Sigmoid colon (tissue), 7 donors: ENCODE results near the gene GLOD5. TPM values are rescaled to one million over a fixed set of nuclear protein-coding genes. Genes with fewer than 3 reads are reported as not detected.

Experiments
- DNase-seq: peaks from one replicate; pipeline ENCODE4 v3.0.0-alpha.2; 2019
- H3K27ac ChIP-seq, 4 donors: fragments of 200-600 bp; sonication (generic); one replicate each; pipeline ENCODE4 v1.5.1; 2016 to 2019; ENCODE audit warnings: mild to moderate bottlenecking in 1 of 4
- H3K27me3 ChIP-seq, 3 donors: fragments of 200-600 bp; sonication (generic); one replicate each; pipeline ENCODE4 v1.5.1; 2019; ENCODE audit warnings: mild to moderate bottlenecking in 1 of 3
- H3K36me3 ChIP-seq, 4 donors: fragments of 200-600 bp; sonication (generic); one replicate each; pipeline ENCODE4 v1.5.1; 2016 to 2019
- H3K4me1 ChIP-seq, 4 donors: fragments of 200-600 bp; sonication (generic); one replicate each; pipeline ENCODE4 v1.5.1; 2017 to 2019
- H3K4me3 ChIP-seq, 4 donors: fragments of 200-600 bp; sonication (generic); one replicate each; pipeline ENCODE4 v1.5.1; 2017 to 2019; ENCODE audit warnings: mild to moderate bottlenecking in 2 of 4, moderate library complexity in 1 of 4
- H3K9me3 ChIP-seq, 4 donors: fragments of 200-600 bp in 3 of 4; sonication (generic) in 3 of 4; one replicate each; pipeline versions ENCODE4 v1.5.1 to v1.6.1; 2013 to 2019
- EP300 ChIP-seq, 4 donors: sonication (generic); formaldehyde crosslinking; IDR thresholded peaks; one replicate each; pipeline ENCODE4 v1.6.1; 2017; ENCODE audit warnings: antibody characterized with exemption in 4 of 4
- POLR2A ChIP-seq, 2 donors: fragments of 450-650 bp; IDR thresholded peaks; one replicate each; pipeline ENCODE4 v1.6.1; 2016; ENCODE audit warnings: antibody characterized with exemption in 2 of 2, mild to moderate bottlenecking in 2 of 2, moderate library complexity in 2 of 2
- POLR2AphosphoS5 ChIP-seq, 4 donors: sonication (generic); formaldehyde crosslinking; IDR thresholded peaks; one replicate each; pipeline ENCODE4 v1.6.1; 2017; ENCODE audit warnings: antibody characterized with exemption in 4 of 4
- WGBS, 2 donors: extraction: QIAGEN DNeasy Blood & Tissue Kit; methylation state at CpG; one replicate each; pipeline ENCODE4 v1.1.7; 2013; 5-methylcytosine and 5-hydroxymethylcytosine counted together
- intact Hi-C: fragments of 100-400 bp; cut with DNase I; formaldehyde crosslinking; loops from one replicate; pipeline ENCODE4 v1.15.1; 2023
- polyA plus RNA-seq, 3 donors: library from polyadenylated mRNA; stranded (reverse); fragments of 200-250 nt; gene quantifications; one replicate each; pipeline ENCODE4 v1.2.3, GENCODE V29; 2013
- total RNA-seq, 4 donors: library from RNA; depleted of rRNA; stranded (reverse); fragments of >200 nt; gene quantifications; one replicate each; pipeline ENCODE4 v1.1.0, GENCODE V29; 2016
- TF ChIP-seq, protein P1 (sequence below), 4 experiments: fragments of 450-650 bp in 3 of 4; fragments of 200-600 bp in 1 of 4; IDR thresholded peaks; one replicate each; pipeline ENCODE4 v1.5.1; 2016 to 2019; ENCODE audit warnings: antibody characterized with exemption in 4 of 4, mild to moderate bottlenecking in 3 of 4, moderate library complexity in 2 of 4
- donor health status: healthy with polysubstance abuse.
- donor health status: Bipolar disorder and iron deficiency.
- donor health status: healthy.

The GLOD5 gene
- total and polyA plus RNA-seq, 7 donors: 7.5 to 22.7 (median 10.8) TPM; not detected in 4

- Histone ChIP-seq H3K4me1 (no peaks in the 10 kb centered on the region), H3K36me3 (no peaks in the 10 kb centered on the region), H3K27me3 (no peaks in the 10 kb centered on the region), H3K9me3 (no peaks in the 10 kb centered on the region), H3K4me3 (no peak overlapping the region), H3K27ac (no peak overlapping the region)
- 75 to 83% methylated on average over 1 of the region's 1 CpG for WGBS, 2 donors
- intact Hi-C loops: no loop called here
- no peak for DNase-seq
- no peak for TF ChIP-seq POLR2AphosphoS5 (IDR thresholded peaks at IDR 0.05)
- TF ChIP-seq, protein P1, sequence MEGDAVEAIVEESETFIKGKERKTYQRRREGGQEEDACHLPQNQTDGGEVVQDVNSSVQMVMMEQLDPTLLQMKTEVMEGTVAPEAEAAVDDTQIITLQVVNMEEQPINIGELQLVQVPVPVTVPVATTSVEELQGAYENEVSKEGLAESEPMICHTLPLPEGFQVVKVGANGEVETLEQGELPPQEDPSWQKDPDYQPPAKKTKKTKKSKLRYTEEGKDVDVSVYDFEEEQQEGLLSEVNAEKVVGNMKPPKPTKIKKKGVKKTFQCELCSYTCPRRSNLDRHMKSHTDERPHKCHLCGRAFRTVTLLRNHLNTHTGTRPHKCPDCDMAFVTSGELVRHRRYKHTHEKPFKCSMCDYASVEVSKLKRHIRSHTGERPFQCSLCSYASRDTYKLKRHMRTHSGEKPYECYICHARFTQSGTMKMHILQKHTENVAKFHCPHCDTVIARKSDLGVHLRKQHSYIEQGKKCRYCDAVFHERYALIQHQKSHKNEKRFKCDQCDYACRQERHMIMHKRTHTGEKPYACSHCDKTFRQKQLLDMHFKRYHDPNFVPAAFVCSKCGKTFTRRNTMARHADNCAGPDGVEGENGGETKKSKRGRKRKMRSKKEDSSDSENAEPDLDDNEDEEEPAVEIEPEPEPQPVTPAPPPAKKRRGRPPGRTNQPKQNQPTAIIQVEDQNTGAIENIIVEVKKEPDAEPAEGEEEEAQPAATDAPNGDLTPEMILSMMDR (IDR thresholded peaks at IDR 0.05): no peak
These were observed 23.6 kb downstream of the GLOD5 start for GRCh38 chrX:48785186-48785539.

DNA sequence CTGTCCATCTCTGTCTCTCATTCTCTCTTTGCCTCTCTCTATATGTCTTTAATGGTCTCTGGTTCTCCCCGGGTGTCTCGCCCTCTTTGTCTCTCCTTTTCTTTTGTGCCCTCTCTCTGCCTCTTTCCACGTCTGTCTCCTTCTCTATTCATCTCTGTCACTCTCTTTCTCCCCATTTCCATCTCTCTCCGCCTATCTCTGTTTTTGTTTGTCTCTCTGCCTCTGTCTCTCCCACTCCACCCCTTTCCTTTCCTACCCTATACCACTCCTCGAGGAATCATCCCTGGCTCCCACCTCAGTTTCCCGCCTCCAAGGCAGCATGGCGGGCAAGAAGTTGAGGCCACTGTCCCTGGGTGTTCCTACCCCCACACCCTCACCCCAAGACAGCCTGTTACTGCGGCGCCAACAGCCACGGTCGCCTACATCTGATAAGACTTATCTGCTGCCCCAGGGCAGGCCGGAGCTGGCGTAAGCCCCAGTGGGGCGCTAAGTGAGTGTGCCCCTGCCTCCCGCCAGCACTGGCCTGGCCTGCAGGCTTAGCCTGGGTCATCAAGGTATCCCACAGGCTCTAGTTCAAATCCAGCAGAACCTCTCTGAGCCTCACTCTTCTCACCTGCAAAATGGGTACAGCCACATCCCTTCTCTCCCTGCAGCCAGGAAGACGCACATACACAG lies 24.1 kb downstream of the GLOD5 start:
- WGBS, 2 donors: 85 to 86% methylated on average over 16 of the region's 16 CpGs

GRCh38 chrX:48786341-48786800 lies 24.8 kb downstream of the GLOD5 start, which contains the start of gene GATA1:
Gene GATA1, plus strand, starts transcription at chrX:48786590. Its CDS starts 4,520 bp downstream, at chrX:48791110.
- H3K9me3 ChIP-seq: no peaks in the 10 kb centered on the region
- no peak within 1 kb of the TSS for H3K27ac ChIP-seq
- no peaks in the 10 kb centered on the region for H3K4me1 ChIP-seq
- DNase-seq: no peak
- intact Hi-C loops: no loop called here
- no peak for TF ChIP-seq POLR2AphosphoS5 (IDR thresholded peaks at IDR 0.05)
- no peak for TF ChIP-seq POLR2A (IDR thresholded peaks at IDR 0.05)
- no peak for TF ChIP-seq EP300 (IDR thresholded peaks at IDR 0.05)
- TF ChIP-seq, protein P1 (IDR thresholded peaks at IDR 0.05): no peak
- WGBS, 2 donors: 66 to 77% methylated on average over 7 of the region's 7 CpGs
- no peaks in the 10 kb centered on the region for H3K27me3 ChIP-seq
- no peak within 1 kb of the TSS for H3K4me3 ChIP-seq
- H3K36me3 ChIP-seq: no peaks in the 10 kb centered on the region

More for the DNA sequence above, 24.1 kb downstream of the GLOD5 start:
- no peak overlapping the region for H3K27ac ChIP-seq
- H3K9me3 ChIP-seq: no peaks in the 10 kb centered on the region
- H3K4me1 ChIP-seq: no peaks in the 10 kb centered on the region
- TF ChIP-seq POLR2AphosphoS5 (IDR thresholded peaks at IDR 0.05) (no peak), POLR2A (IDR thresholded peaks at IDR 0.05) (no peak), EP300 (IDR thresholded peaks at IDR 0.05) (no peak)
- TF ChIP-seq, protein P1 (IDR thresholded peaks at IDR 0.05): no peak
- no peaks in the 10 kb centered on the region for H3K36me3 ChIP-seq
- no peak for DNase-seq
- intact Hi-C loops: no loop called here
- H3K27me3 ChIP-seq: no peaks in the 10 kb centered on the region
- H3K4me3 ChIP-seq: no peak overlapping the region

DNA sequence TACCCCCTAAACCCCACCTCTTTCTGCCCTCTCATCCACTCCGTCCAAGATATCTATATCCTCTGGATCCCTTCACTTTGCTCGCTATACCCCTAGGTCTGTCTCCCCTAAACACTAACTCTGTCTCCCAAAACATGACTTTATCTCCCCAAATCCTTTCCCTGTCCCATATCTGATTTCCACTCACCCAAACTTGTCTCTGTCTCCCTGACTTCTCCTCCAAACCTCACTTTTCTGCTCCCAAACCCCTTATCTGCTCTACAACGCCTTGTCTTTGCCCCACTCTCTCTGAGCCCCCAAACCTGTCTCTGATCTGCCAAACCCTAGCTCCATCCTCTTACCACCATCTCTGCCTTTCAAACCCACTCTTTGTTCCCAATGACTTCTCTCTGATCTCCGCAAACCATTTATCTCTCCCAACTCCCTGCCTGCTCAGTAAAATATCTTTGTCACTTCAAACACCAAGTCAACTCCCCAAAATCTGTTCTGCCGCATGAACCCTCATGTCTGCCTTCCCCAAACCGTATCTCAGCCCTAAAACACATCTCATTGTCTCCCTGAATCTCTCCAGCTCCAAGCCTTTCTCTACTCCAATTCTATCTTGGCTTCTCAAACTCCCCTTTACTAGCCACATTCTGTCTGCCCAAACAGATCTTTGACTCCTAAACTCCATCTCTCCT lies 25.4 kb downstream of the GLOD5 start:
- no peak for DNase-seq

More for the DNA sequence above, 25.4 kb downstream of the GLOD5 start:
- Histone ChIP-seq H3K4me3 (no peak overlapping the region), H3K27me3 (no peaks in the 10 kb centered on the region), H3K36me3 (no peaks in the 10 kb centered on the region), H3K4me1 (no peaks in the 10 kb centered on the region), H3K9me3 (no peaks in the 10 kb centered on the region), H3K27ac (no peak overlapping the region)
- intact Hi-C loops: no loop called here
- no peak for TF ChIP-seq POLR2AphosphoS5 (IDR thresholded peaks at IDR 0.05)
- TF ChIP-seq POLR2A (IDR thresholded peaks at IDR 0.05): no peak
- TF ChIP-seq EP300 (IDR thresholded peaks at IDR 0.05): no peak
- TF ChIP-seq, protein P1 (IDR thresholded peaks at IDR 0.05): no peak
- WGBS, 2 donors: 83 to 85% methylated on average over 6 of the region's 6 CpGs
